Stimulated activated CD4-positive, alpha-beta T cell treated with anti-CD3 and anti-CD28 coated beads, TNF-alpha, amount 100 ng/mL, for 1 hour (primary cell): Measurements from ENCODE around the gene GGA2.
"Not testable (repeated sequence)": the region's sequence is repeated elsewhere in the genome, so short reads cannot be mapped to it uniquely, and the experiment has no call there.

Experiments used
- DNase-seq, 3 donors: peaks; one replicate each; pipeline ENCODE4 v3.0.0-alpha.2; 2020; ENCODE audit warnings: low read depth in 3 of 3, low spot score in 1 of 3

GGA2 gene

DNA sequence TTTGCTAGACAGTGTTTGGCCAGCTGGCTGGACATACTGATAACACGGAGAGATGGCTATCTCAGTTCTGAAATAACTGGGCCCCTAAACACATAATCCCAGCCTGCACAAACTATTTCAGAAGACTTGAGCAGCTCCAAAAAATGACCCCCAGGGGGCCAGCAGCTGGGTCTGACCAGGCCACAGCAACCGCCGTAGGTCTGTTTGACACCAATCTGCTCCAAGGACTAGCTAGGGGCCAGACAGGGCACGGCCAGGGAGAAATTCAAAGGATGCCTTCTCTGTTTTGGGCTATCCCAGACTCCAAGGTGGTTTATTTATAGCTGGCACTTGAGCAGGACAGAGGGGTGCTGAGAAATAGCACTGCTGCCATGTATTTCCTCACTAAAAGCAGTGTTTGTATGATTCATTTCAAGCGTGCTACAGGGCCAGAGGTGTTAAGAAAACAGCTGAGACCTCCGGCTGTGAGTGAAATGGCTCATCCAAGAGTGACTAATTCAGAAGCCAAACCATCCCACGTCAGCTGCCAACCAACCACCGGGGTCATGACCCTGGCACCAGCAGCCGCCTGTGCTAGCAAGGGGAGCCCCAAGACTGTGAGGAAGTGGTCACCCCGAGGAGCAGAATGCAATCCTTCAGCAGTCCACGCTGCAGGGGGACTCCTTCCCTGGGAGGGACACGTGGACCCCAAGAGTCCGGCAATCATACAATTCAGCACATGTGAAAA is 5.7 kb downstream of the GGA2 start:
- DNase-seq = peak in 2 of 3 donors; percentile 18 to 39

DNA sequence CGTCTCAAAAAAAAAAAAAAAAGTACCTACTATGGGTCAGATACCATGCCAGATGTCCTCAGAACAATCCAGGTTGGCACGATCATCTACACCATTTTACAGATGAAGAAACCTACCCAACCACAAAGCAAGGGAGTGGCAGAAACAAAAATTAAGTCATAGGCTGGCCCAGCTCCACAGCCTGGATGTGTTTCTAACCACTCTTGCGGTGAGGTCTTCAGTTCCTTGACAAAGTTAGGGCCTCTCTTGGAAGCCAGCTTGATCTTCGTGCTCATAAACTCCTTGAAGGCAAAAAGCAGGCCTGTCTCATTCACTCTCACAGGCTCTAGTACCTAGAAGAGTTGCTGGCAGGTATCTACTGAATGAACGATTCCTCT is 6.2 kb downstream of the GGA2 start:
- DNase-seq = no peak

- DNase-seq = no peak
Measured at GRCh38 chr16:23502466-23502865, 7.8 kb downstream of the GGA2 start.

DNA sequence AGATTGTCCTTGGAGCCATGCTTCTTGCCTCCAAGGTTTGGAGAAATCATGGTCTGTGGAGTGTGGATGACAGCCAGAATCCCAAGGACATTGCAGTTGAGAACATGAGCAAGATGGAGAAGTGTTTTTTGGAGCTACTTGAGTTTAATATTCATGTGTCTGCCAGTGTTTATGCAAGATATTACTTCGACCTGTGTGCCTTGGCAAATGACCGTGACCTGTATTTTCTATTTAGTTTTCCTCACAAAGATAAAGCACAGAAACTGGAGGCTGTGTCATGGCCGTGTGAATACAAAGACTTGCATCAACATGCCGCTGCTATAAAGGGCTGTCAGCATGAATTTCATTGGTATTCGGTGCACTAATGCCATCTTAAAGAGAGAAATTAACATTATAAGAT is 9.0 kb downstream of the GGA2 start:
- no peak for DNase-seq

- no peak for DNase-seq
Measured at GRCh38 chr16:23500862-23501225, 9.4 kb downstream of the GGA2 start.

- DNase-seq = no peak
Measured at GRCh38 chr16:23500212-23500861, 10.0 kb downstream of the GGA2 start.

GRCh38 chr16:23499801-23500200 is 10.5 kb downstream of the GGA2 start:
- no peak for DNase-seq

DNA sequence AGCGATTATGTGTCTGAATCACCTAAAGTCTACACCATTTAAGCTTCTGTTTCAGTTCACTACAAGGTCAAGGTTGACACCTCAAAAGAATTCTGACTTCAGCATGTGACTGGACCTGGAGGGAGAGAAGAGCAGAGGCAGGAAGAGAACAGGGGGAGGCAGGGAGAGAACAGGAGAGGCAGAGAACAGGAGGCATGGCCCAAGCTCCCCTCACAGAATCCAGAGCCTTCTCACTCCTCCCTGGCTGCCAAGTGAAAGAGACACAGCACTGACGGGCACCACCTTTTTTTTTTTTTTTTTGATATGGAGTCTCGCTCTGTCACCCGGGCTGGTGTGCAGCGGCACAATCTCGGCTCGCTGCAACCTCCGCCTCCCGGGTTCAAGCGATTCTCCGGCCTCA is 11.4 kb downstream of the GGA2 start:
- DNase-seq = no peak

DNA sequence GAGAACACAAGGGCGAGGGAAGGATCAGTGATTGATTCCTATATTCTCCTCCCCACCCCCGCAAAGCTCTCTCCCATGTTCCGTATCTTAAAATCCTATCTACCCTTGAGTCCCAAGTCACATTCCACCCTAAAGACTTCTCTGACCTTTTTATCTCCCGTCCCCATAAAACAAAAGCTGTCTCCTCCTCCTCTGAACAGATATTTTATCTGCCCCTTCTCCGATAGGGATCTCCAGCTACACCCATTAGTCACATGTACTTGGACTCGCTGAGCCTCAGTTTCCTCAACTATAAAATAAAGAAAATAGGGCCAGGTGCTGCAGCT is 12.8 kb downstream of the GGA2 start:
- DNase-seq = no peak

GRCh38 chr16:23496821-23497542 is 13.3 kb downstream of the GGA2 start:
- no peak for DNase-seq

DNA sequence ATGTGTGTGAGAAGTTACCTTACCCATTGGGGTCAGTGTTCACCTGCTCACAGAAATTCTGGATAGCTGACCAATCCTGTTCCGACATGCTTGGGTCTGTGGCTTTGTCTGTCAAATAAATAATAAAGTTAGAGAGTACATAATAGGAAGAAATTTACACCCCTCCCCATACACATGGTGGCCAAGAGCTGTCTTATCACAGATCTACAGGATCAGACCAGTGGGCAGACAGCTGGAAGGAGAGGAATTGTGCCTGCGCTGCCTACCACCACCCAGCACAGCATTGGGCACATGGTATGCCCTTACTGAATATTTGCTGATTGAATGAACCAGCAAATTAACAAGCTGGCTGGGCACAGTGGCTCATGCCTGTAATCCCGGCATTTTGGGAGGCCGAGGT is 14.6 kb downstream of the GGA2 start:
- no peak for DNase-seq

- DNase-seq = no peak
Measured at GRCh38 chr16:23494188-23494587, 16.1 kb downstream of the GGA2 start.

GRCh38 chr16:23491490-23492391 is 18.6 kb downstream of the GGA2 start:
- DNase-seq = no peak

- DNase-seq = no peak
Measured at GRCh38 chr16:23486480-23486879, 23.8 kb downstream of the GGA2 start.

- DNase-seq = no peak
Measured at GRCh38 chr16:23485841-23486240, 24.5 kb downstream of the GGA2 start.

- DNase-seq = no peak
Measured at GRCh38 chr16:23485257-23485614, 25.1 kb downstream of the GGA2 start.

- DNase-seq = no peak
Measured at GRCh38 chr16:23484510-23485256, 25.6 kb downstream of the GGA2 start.

- DNase-seq = not testable (repeated sequence)
Measured at GRCh38 chr16:23483492-23483891, 26.8 kb downstream of the GGA2 start.

DNA sequence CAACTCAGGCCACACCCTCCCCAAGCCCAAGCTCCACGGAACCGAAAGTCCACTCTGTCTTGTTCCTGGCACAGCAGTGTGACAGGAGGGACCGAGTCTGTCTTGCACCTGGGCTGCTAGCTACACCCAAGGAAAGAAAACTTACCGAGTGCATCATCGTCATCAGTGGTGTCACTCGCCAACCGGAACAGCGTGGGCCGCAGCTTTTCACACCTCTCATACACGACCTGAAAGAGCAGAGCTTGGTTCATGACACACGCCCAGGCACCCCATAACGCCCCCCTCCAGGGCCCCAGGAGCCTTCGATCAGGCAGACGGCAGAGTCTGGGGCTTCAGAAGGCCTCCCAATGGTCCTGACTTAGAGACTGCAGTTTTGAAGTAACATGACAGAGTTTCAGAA is 27.5 kb downstream of the GGA2 start:
- DNase-seq = no peak

- no peak for DNase-seq
Measured at GRCh38 chr16:23480257-23480656, 30.0 kb downstream of the GGA2 start.

DNA sequence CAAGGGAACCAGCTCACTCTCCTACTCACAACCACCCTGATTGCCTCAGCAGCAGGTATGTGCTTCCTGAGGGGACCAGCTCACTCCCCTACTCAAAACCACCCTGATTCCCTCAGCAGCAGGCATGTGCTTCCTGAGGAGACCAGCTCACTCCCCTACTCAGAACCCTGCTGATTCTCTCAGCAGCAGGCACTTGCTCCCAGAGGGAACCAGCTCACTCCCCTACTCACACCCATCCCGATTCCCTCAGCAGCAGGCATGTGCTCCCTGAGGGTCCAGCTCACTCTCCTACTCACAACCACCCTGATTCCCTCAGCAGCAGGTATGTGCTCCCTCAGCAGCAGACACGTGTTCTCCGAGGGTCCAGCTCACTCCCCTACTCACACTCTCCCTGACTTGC is 31.2 kb downstream of the GGA2 start:
- DNase-seq = no peak
